H9 (cell line): ENCODE results near the gene C20orf173. TPM values are rescaled to one million over a fixed set of nuclear protein-coding genes. Genes with fewer than 3 reads are reported as not detected.

Source experiments
- DNase-seq: peaks from one replicate; pipeline ENCODE4 v3.0.0-alpha.2; 2017
- H2AFZ ChIP-seq: one replicate; pipeline ENCODE4 v1.6.1; 2013; ENCODE audit warnings: mild to moderate bottlenecking, low read length, control low read depth, moderate library complexity
- H2AK5ac ChIP-seq: 2 replicates; pipeline ENCODE4 v1.6.1; 2013; ENCODE audit warnings: low read length, control low read depth, mixed read lengths; ENCODE audit not compliant: insufficient read length
- H2BK120ac ChIP-seq: one replicate; pipeline ENCODE4 v1.6.1; 2013; ENCODE audit warnings: low read depth, mild to moderate bottlenecking, low read length, control low read depth, inconsistent platforms; ENCODE audit not compliant: poor library complexity, severe bottlenecking
- H2BK12ac ChIP-seq: 2 replicates; pipeline ENCODE4 v1.6.1; 2013; ENCODE audit warnings: low read length, control low read depth, mixed read lengths, low read depth; ENCODE audit not compliant: insufficient read length
- H2BK15ac ChIP-seq: 2 replicates; pipeline ENCODE4 v1.6.1; 2013; ENCODE audit warnings: low read depth, low read length, control low read depth
- H2BK20ac ChIP-seq: one replicate; pipeline ENCODE4 v1.6.1; 2013; ENCODE audit warnings: low read depth, mild to moderate bottlenecking, low read length, control low read depth, inconsistent platforms; ENCODE audit not compliant: poor library complexity, severe bottlenecking
- H2BK5ac ChIP-seq: 2 replicates; pipeline ENCODE4 v1.6.1; 2013; ENCODE audit warnings: low read length, control low read depth, mixed read lengths; ENCODE audit not compliant: insufficient read length
- H3K14ac ChIP-seq: 2 replicates; pipeline ENCODE4 v1.6.1; 2013; ENCODE audit warnings: low read length, control low read depth; ENCODE audit not compliant: insufficient read depth
- H3K18ac ChIP-seq: 2 replicates; pipeline ENCODE4 v1.6.1; 2013; ENCODE audit warnings: low read depth, mild to moderate bottlenecking, mixed read lengths, low read length, control low read depth; ENCODE audit not compliant: insufficient read length
- H3K23ac ChIP-seq: 2 replicates; pipeline ENCODE4 v1.6.1; 2013; ENCODE audit warnings: low read length, control low read depth, mixed read lengths, low read depth; ENCODE audit not compliant: insufficient read length
- H3K23me2 ChIP-seq: 2 replicates; pipeline ENCODE4 v1.6.1; 2013; ENCODE audit warnings: low read depth, mild to moderate bottlenecking, mixed read lengths, low read length, control low read depth; ENCODE audit not compliant: insufficient read length, poor library complexity, severe bottlenecking
- H3K27ac ChIP-seq: 2 replicates; pipeline ENCODE4 v1.5.1; 2013; ENCODE audit warnings: low read length, control low read depth, mixed read lengths, low read depth; ENCODE audit not compliant: insufficient read length
- H3K27me3 ChIP-seq: 2 replicates; pipeline ENCODE4 v1.6.1; 2013; ENCODE audit warnings: low read length, control low read depth, inconsistent platforms; ENCODE audit not compliant: insufficient read depth
- H3K4ac ChIP-seq: 2 replicates; pipeline ENCODE4 v1.6.1; 2013; ENCODE audit warnings: low read depth, mild to moderate bottlenecking, control low read depth, inconsistent platforms, low read length, moderate library complexity
- H3K4me1 ChIP-seq: 2 replicates; pipeline ENCODE4 v1.6.1; 2013; ENCODE audit warnings: low read length, control low read depth, inconsistent platforms; ENCODE audit not compliant: insufficient read depth
- H3K4me2 ChIP-seq: 2 replicates; pipeline ENCODE4 v1.6.1; 2013; ENCODE audit warnings: low read length, control low read depth, mixed read lengths; ENCODE audit not compliant: insufficient read length, insufficient read depth
- H3K56ac ChIP-seq: 2 replicates; pipeline ENCODE4 v1.6.1; 2013; ENCODE audit warnings: low read depth, mild to moderate bottlenecking, mixed read lengths, low read length, control low read depth; ENCODE audit not compliant: insufficient read length
- H3K79me1 ChIP-seq: 2 replicates; pipeline ENCODE4 v1.6.1; 2013; ENCODE audit warnings: low read depth, mild to moderate bottlenecking, moderate library complexity, low read length, control low read depth, inconsistent platforms; ENCODE audit not compliant: insufficient read depth, poor library complexity, severe bottlenecking
- H3K79me2 ChIP-seq: 2 replicates; pipeline ENCODE4 v1.6.1; 2013; ENCODE audit warnings: low read length, control low read depth, inconsistent platforms; ENCODE audit not compliant: insufficient read depth
- H3K9ac ChIP-seq: 2 replicates; pipeline ENCODE4 v1.6.1; 2013; ENCODE audit warnings: low read length, control low read depth, mixed read lengths; ENCODE audit not compliant: insufficient read length; ENCODE audit errors: extremely low read depth
- H3K9me3 ChIP-seq: one replicate; pipeline ENCODE4 v1.6.1; 2013; ENCODE audit warnings: low read depth, low read length, inconsistent platforms; ENCODE audit not compliant: control insufficient read depth
- H3T11ph ChIP-seq: one replicate; pipeline ENCODE4 v1.6.1; 2013; ENCODE audit warnings: mild to moderate bottlenecking, low read length, control low read depth, inconsistent platforms
- H4K20me1 ChIP-seq: one replicate; pipeline ENCODE4 v1.6.1; 2013; ENCODE audit not compliant: control insufficient read depth, insufficient read length, insufficient read depth
- H4K5ac ChIP-seq: 2 replicates; pipeline ENCODE4 v1.6.1; 2013; ENCODE audit warnings: low read depth, mild to moderate bottlenecking, mixed read lengths, low read length, control low read depth; ENCODE audit not compliant: insufficient read length
- H4K8ac ChIP-seq: replicated peaks from 2 replicates; pipeline ENCODE4 v1.6.1; 2013; ENCODE audit warnings: low read length, control low read depth, mixed read lengths, low read depth; ENCODE audit not compliant: insufficient read length
- H4K91ac ChIP-seq: 2 replicates; pipeline ENCODE4 v1.6.1; 2013; ENCODE audit warnings: low read depth, mild to moderate bottlenecking, moderate library complexity, mixed read lengths, low read length, control low read depth; ENCODE audit not compliant: insufficient read length
- H3K27ac Mint-ChIP-seq, 3 experiments: 2 replicates in 2 of 3; 3 replicates in 1 of 3; pipeline ENCODE4 v1.8.0; 2020 to 2021; ENCODE audit warnings: mixed read lengths in 3 of 3, mild to moderate bottlenecking in 1 of 3, moderate library complexity in 1 of 3
- H3K27me3 Mint-ChIP-seq: 2 replicates; pipeline ENCODE4 v1.8.0; 2021; ENCODE audit warnings: low read depth, mild to moderate bottlenecking, moderate library complexity, mixed read lengths
- H3K36me3 Mint-ChIP-seq, 3 experiments: 2 replicates in 2 of 3; 3 replicates in 1 of 3; pipeline ENCODE4 v1.8.0; 2020 to 2021; ENCODE audit warnings: low read depth in 3 of 3, mixed read lengths in 3 of 3; ENCODE audit not compliant: insufficient read depth in 1 of 3
- H3K4me1 Mint-ChIP-seq, 2 experiments: 2 replicates each; pipeline ENCODE4 v1.8.0; 2020; ENCODE audit warnings: mixed read lengths in 2 of 2
- H3K4me3 Mint-ChIP-seq, 2 experiments: 2 replicates in 1 of 2; 3 replicates in 1 of 2; pipeline ENCODE4 v1.8.0; 2020 to 2021; ENCODE audit warnings: mild to moderate bottlenecking in 2 of 2, mixed read lengths in 2 of 2, moderate library complexity in 1 of 2
- H3K9me3 Mint-ChIP-seq, 2 experiments: 2 replicates in 1 of 2; 3 replicates in 1 of 2; pipeline ENCODE4 v1.8.0; 2020; ENCODE audit warnings: mild to moderate bottlenecking in 2 of 2, mixed read lengths in 2 of 2, moderate library complexity in 1 of 2
- WGBS: extraction: QIAGEN DNeasy Blood & Tissue Kit; methylation state at CpG from one replicate; pipeline ENCODE4 v1.1.7; 2013; ENCODE audit warnings: missing lambda C conversion rate, low lambda C conversion rate, mixed read lengths; ENCODE audit not compliant: insufficient read length; ENCODE audit errors: extremely low coverage; 5-methylcytosine and 5-hydroxymethylcytosine counted together
- total RNA-seq: library from RNA; stranded (reverse); gene quantifications from 2 replicates; pipeline ENCODE4 v1.2.1, GENCODE V29; 2021
- TF ChIP-seq, protein P1 (sequence below): fragments of 200-600 bp; sonication (generic); conservative IDR thresholded peaks from 3 replicates; pipeline ENCODE4 v1.8.0; 2021; ENCODE audit warnings: antibody characterized with exemption, mild to moderate bottlenecking

C20orf173 gene
- total RNA-seq, 1 experiment from 2014 or later = not detected

DNA sequence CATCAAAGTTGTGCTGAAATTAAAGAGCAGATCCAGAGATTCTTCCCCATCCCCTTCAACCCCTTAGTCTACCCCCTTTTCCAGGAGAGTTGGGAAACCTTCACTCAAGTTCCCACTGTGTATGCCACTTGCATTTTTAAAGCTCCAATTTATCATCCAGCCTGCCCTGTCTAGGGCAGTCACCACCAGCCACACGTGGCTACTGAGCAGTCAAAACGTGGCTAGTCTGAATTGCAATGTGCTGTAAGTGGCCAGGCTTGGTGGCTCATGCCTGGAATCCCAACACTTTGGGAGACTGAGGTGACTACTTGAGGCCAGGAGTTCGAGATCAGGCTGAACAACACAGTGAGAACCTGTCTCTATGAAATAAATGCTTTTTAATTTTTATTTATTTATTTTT is 47.4 kb upstream of the C20orf173 start:
- H3K36me3 Mint-ChIP-seq = peaks cover 0 to 10% (median 1%) of the 10 kb centered on the region in 3 experiments; a peak in 5 of 7 replicates
- no CpG with 5 or more reads among the region's 3 CpGs for WGBS

More for the DNA sequence above, 47.4 kb upstream of the C20orf173 start:
- Histone ChIP-seq H2BK5ac (no peak overlapping the region), H2BK20ac (no peak overlapping the region), H3K27ac (no peak overlapping the region), H4K20me1 (no peaks in the 10 kb centered on the region), H3K56ac (no peak overlapping the region), H3K79me2 (no peaks in the 10 kb centered on the region), H2AFZ (no peak overlapping the region), H3K9me3 (no peaks in the 10 kb centered on the region), H2BK15ac (no peak overlapping the region), H2AK5ac (no peak overlapping the region), H2BK12ac (no peak overlapping the region), H3K79me1 (no peaks in the 10 kb centered on the region), H2BK120ac (no peak overlapping the region), H3K4ac (no peak overlapping the region), H4K91ac (no peak overlapping the region), H3T11ph (no peak overlapping the region), H3K27me3 (no peaks in the 10 kb centered on the region), H3K4me1 (no peaks in the 10 kb centered on the region), H4K8ac (no peak overlapping the region), H3K18ac (no peak overlapping the region), H3K14ac (no peak overlapping the region; the same call in 1 of the 2 replicates), H3K23me2 (no peaks in the 10 kb centered on the region), H3K9ac (no peak overlapping the region), H3K4me2 (no peak overlapping the region), H4K5ac (no peak overlapping the region), H3K23ac (no peak overlapping the region)
- peaks cover 4% of the 10 kb centered on the region for H3K27me3 Mint-ChIP-seq
- DNase-seq = no peak
- H3K4me1 Mint-ChIP-seq = no peaks in the 10 kb centered on the region
- TF ChIP-seq, protein P1, sequence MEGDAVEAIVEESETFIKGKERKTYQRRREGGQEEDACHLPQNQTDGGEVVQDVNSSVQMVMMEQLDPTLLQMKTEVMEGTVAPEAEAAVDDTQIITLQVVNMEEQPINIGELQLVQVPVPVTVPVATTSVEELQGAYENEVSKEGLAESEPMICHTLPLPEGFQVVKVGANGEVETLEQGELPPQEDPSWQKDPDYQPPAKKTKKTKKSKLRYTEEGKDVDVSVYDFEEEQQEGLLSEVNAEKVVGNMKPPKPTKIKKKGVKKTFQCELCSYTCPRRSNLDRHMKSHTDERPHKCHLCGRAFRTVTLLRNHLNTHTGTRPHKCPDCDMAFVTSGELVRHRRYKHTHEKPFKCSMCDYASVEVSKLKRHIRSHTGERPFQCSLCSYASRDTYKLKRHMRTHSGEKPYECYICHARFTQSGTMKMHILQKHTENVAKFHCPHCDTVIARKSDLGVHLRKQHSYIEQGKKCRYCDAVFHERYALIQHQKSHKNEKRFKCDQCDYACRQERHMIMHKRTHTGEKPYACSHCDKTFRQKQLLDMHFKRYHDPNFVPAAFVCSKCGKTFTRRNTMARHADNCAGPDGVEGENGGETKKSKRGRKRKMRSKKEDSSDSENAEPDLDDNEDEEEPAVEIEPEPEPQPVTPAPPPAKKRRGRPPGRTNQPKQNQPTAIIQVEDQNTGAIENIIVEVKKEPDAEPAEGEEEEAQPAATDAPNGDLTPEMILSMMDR = no peak
- H3K9me3 Mint-ChIP-seq = peaks cover 6 to 9% of the 10 kb centered on the region in 2 experiments; a peak in 3 of 5 replicates
- H3K27ac Mint-ChIP-seq = no peak overlapping the region
- H3K4me3 Mint-ChIP-seq = no peak overlapping the region
